ENCODE measurements around the gene DRD4. TPM values are rescaled to one million over a fixed set of nuclear protein-coding genes. Genes with fewer than 3 reads are reported as not detected.

DRD4 gene
- total RNA-seq, 1 donor from 2014 or later = not detected

GRCh38 chr11:620935-621814, 15.9 kb upstream of the DRD4 start:
- no peak for DNase-seq (ENCODE audit: low read depth, low spot score)

GRCh38 chr11:621838-622237, 15.2 kb upstream of the DRD4 start:
- no peak for DNase-seq (ENCODE audit: low read depth, low spot score)

- DNase-seq (ENCODE audit: low read depth, low spot score) = no peak
These were observed 13.7 kb upstream of the DRD4 start for GRCh38 chr11:623349-623869.

DNA sequence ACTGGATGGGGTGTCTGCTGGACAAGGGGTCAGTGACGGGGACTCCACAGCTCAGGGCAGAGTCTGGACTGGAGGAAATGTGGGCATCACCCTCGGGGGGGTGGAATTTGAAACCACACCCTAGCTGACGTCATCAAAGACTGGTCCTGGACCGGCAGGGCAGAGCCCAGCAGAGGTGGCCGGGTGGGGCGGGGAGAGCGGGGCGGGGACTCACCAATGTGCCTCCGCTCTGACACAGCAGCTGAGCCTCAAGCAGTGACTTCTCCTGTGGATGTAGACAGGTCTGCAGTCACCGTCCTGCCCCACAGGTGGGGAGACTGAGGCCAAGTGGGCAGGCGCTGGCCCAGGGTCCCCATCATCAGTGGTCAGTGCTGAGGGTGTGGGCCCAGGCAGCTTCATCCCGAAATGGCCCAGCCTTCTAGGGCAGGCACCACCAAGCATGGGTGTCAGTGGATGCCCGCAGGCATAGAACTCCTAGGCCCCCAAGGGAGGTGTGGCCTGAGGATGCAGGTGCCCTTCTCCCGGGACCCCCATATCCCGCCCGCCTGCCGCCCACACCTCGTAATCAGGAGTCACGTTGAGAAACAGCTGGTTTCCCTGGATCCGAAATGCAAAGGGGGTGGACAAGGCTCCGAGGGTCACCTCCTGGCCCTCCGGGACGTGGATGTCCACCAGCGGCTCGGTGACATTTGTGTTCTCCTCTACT, 12.9 kb upstream of the DRD4 start:
- DNase-seq (ENCODE audit: low read depth, low spot score) = no peak

- no peak for DNase-seq (ENCODE audit: low read depth, low spot score)
These were observed 12.1 kb upstream of the DRD4 start, which contains the start of gene CDHR5 for GRCh38 chr11:624705-625635. Gene CDHR5 (minus strand): TSS chr11:624955. CDS start chr11:624902, 53 bp downstream.

DNA sequence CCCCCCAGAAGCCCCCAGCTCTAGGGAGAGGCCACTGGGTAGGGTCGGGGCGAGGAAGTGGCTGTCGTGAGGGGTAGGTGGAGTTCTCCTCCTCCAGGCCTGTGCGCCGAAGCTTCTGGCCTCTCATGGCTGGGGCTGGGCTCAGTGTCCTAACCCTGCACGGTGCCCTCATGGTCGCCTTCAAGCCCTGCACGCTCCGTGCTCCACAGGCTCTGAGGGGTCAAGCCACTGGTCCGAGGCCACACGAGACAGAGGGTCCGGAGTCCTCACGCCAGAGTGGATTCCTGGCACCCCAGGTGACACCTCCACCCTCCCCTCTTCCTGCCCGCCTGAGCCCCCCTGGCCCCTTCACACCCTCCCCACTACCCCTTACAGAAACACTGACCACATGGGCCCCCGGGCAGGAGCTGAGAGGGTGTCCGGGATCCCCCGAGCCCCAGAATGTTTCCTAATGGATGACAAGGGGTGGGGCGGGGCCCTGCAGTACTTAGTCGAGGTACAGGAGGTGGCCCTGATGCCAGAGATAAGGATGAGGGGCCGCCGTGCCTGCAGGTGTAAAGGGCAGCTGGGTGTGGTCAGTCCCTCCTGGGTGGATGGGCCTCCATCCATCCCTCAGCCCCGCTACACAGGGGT, 11.3 kb upstream of the DRD4 start:
- DNase-seq (ENCODE audit: low read depth, low spot score) = no peak

DNA sequence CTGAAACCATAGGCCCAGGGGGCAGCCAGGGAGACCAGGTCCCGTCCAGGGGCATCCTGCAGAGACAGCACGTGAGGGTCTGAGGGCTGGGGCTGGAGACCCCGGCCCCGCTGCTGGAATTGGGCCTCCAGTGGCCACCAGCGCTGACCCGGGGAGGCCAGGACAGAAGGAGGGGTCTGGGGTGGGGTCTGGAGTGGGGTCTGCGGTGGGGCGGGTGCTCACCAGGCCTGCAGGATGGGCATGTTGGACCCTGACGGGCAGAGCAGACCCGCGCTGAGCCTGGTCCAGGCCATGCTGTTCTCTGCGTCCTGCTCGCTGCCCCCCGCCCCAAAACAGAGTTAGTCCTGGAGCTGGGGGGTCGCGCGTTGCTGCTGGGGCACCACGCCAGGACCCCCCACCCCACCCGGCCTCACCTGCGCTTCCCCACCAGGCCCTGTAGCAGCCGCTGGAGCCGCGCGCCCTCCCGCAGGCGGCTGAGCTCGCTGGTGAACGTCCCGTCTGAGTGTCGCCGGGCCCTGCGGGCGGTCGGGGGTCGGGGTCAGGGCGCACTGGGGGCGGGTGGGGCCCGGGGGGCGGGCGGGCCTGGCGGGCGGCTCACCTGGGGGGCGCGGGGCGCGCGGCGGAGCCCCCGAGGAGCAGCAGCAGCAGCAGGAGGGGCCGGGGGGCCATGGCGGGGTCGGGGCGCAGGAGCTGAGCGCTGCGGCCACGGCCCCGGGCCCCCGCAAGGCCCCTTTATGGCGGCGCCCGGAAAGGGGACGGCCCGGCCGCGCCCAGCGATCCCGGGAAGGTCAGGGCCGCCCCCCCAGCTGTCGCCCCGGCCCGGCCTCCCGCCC, 10.4 kb upstream of the DRD4 start, which contains the start of gene SCT:
SCT (minus strand) TSS at position 707 of the 833 bp plus-strand sequence; CDS start at position 669, 38 bp downstream.
- DNase-seq (ENCODE audit: low read depth, low spot score) = no peak

DNA sequence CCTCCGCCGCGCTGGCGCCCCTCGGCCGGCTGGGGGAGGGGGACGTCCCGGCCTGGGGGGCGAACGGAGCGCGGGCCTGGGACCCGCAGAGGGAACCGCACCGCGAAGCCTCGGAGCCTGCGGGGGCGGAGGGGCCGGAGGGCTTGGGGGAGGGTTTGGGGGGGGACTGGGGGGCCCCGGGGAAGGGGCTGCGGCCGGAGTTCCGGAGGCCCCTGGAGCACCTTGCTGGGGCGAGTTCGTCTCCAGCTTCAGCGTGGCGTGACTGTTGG, 9.8 kb upstream of the DRD4 start:
- no peak for DNase-seq (ENCODE audit: low read depth, low spot score)

- no peak for DNase-seq (ENCODE audit: low read depth, low spot score)
These were observed 9.0 kb upstream of the DRD4 start for GRCh38 chr11:628056-628455.

GRCh38 chr11:629237-629583, 7.9 kb upstream of the DRD4 start:
- no peak for DNase-seq (ENCODE audit: low read depth, low spot score)

GRCh38 chr11:630871-631270, 6.2 kb upstream of the DRD4 start:
- no peak for DNase-seq (ENCODE audit: low read depth, low spot score)

- DNase-seq (ENCODE audit: low read depth, low spot score) = no peak
These were observed 1.0 kb upstream of the DRD4 start for GRCh38 chr11:635945-636510.

DNA sequence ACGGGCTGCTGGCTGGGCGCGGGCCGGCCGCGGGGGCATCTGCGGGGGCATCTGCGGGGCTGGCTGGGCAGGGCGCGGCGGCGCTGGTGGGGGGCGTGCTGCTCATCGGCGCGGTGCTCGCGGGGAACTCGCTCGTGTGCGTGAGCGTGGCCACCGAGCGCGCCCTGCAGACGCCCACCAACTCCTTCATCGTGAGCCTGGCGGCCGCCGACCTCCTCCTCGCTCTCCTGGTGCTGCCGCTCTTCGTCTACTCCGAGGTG, 194 bp downstream of the DRD4 start:
- no peak for DNase-seq (ENCODE audit: low read depth, low spot score)

DNA sequence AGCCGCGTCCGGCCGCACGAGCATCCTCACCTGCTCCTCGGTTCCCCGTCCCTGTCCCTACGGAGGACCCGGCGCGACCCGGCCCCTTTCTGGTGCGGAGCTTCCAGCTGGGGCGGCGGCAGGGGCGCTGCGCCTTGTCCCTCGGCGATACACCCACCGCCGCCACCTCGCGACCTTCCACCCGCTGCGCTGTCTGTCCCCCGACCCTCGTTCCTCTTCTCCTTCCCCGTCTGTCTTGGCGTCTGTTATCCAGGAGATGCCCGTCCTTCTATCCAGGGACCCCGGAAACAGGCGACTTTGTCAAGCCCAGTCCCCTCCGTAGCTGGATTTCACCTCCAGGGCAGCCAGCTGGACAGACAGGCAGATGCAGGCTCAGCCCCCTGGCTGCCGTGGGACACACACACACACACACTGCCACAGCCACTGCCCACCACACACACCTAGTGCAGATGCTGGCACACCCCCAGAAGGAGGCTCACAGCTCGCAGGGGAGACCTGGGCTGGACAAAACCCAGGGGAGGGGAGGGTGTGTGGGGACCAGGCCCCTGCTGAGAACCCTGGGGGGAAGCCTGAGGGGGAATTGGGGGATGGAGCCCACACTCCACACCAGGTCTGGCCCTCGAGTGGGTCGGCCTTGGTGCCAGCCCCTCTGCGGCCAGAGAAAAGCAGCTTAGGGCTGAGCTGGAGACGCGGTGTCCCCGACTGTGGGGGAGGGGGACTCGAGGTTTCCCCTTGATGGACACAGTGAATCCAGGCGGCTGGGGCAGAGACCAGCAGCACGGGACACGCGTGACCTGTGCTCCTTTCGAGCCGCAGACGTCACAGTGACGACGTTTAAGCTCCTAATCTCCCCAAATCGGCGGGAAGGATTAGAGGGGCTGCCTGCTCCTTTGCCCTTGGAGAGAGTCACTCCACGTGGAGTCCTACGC, 788 bp downstream of the DRD4 start:
- no peak for DNase-seq (ENCODE audit: low read depth, low spot score)

DNA sequence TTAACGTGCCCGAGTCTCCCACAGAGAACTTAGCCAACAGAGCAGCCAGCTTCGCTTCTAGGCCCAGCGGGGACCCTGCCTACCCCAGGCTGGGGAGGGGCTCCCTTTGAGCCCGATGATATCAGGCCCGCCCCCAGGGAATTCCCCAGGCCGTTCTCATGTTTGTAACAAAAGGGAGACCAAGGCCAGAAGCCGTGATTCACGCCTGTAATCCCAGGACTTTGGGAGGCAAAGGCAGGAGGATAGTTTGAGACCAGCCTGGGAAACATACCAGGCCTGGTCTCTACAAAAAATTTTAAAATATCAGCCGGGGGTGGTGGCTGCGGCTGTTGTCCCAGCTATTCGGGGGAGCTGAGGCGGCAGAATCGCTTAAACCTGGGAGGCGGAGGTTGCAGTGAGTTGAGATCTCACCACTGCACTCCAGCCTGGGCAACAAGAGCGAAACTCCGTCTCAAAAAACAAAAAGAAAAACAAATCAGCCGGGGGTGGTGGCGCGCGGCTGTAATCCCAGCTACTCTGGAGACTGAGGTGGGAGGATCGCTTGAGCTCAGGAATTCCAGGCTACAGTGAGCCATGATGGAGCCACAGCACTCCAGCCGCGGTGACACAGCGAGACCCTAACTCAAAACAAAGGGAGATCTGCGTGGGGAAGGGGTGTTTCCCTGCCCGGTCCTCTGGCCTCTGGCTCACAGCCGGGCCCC, 1.7 kb downstream of the DRD4 start:
- no peak for DNase-seq (ENCODE audit: low read depth, low spot score)

DNA sequence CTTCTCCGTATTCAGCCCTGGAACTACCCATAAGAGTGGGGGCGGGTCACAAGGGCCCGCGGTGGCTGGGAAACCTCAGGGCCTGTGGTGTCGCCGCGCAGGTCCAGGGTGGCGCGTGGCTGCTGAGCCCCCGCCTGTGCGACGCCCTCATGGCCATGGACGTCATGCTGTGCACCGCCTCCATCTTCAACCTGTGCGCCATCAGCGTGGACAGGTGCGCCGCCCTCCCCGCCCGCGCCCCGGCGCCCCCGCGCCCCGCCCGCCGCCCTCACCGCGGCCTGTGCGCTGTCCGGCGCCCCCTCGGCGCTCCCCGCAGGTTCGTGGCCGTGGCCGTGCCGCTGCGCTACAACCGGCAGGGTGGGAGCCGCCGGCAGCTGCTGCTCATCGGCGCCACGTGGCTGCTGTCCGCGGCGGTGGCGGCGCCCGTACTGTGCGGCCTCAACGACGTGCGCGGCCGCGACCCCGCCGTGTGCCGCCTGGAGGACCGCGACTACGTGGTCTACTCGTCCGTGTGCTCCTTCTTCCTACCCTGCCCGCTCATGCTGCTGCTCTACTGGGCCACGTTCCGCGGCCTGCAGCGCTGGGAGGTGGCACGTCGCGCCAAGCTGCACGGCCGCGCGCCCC, 2.4 kb downstream of the DRD4 start:
- DNase-seq (ENCODE audit: low read depth, low spot score) = no peak

GRCh38 chr11:640021-640706, 3.1 kb downstream of the DRD4 start:
- DNase-seq (ENCODE audit: low read depth, low spot score) = no peak

Data from pulmonary artery endothelial cell (primary cell).